SK-N-SH treated with all-trans-retinoic acid at 6 μM for 48 hours (cell line): ENCODE results near the gene C19orf53.

Source experiments
- GLIS3 ChIP-seq: fragments of 250-450 bp; sonication (Bioruptor Pico); IDR thresholded peaks from 2 replicates; pipeline ENCODE4 v1.5.0; 2020; ENCODE audit warnings: mild to moderate bottlenecking, moderate library complexity
- ZNF8 ChIP-seq: fragments of 450-650 bp; formaldehyde crosslinking; IDR thresholded peaks from 2 replicates; pipeline ENCODE4 v1.5.0; 2020; ENCODE audit warnings: mild to moderate bottlenecking, moderate library complexity

- TF ChIP-seq ZNF8 (CRISPR knock-in tag) (no peak), GLIS3 (CRISPR knock-in tag) (no peak)
Observed at GRCh38 chr19:13823256-13823655, 49.0 kb downstream of the C19orf53 start.
